KMS-11 (cell line): ENCODE results near the gene DNAJC1.

Experiments used
- H2AFZ ChIP-seq: fragments of 200-600 bp; sonication (generic); 2 replicates; pipeline ENCODE4 v1.6.1; 2016; ENCODE audit warnings: antibody characterized with exemption, mixed run types, low read depth
- H3K27ac ChIP-seq: fragments of 200-600 bp; sonication (generic); 2 replicates; pipeline ENCODE4 v1.6.1; 2016; ENCODE audit warnings: mild to moderate bottlenecking, mixed run types
- H3K27me3 ChIP-seq: fragments of 200-600 bp; sonication (generic); 2 replicates; pipeline ENCODE4 v1.6.1; 2017; ENCODE audit warnings: mild to moderate bottlenecking, low read depth, mixed run types, moderate library complexity; ENCODE audit not compliant: insufficient read depth
- H3K36me3 ChIP-seq: fragments of 200-600 bp; sonication (generic); 2 replicates; pipeline ENCODE4 v1.6.1; 2017; ENCODE audit warnings: mild to moderate bottlenecking, mixed run types; ENCODE audit not compliant: insufficient read depth
- H3K4me1 ChIP-seq: fragments of 200-600 bp; sonication (generic); 2 replicates; pipeline ENCODE4 v1.6.1; 2016; ENCODE audit warnings: mild to moderate bottlenecking, low read depth, mixed run types; ENCODE audit not compliant: poor library complexity, severe bottlenecking
- H3K4me2 ChIP-seq: fragments of 200-600 bp; sonication (generic); 2 replicates; pipeline ENCODE4 v1.7.0; 2016; ENCODE audit warnings: mild to moderate bottlenecking, mixed run types
- H3K4me3 ChIP-seq: fragments of 200-600 bp; sonication (generic); IDR thresholded peaks from 2 replicates; pipeline ENCODE4 v1.6.1; 2017; ENCODE audit warnings: low read depth, low read length, mixed read lengths; ENCODE audit not compliant: insufficient read depth
- H3K79me2 ChIP-seq: fragments of 200-600 bp; sonication (generic); 2 replicates; pipeline ENCODE4 v1.6.1; 2016; ENCODE audit warnings: low read depth, mixed run types; ENCODE audit not compliant: insufficient read depth
- H3K9ac ChIP-seq: fragments of 200-600 bp; sonication (generic); 2 replicates; pipeline ENCODE4 v1.6.1; 2016; ENCODE audit warnings: mild to moderate bottlenecking, mixed run types
- H4K20me1 ChIP-seq: fragments of 200-600 bp; sonication (generic); 2 replicates; pipeline ENCODE4 v1.6.1; 2016; ENCODE audit warnings: mild to moderate bottlenecking, mixed run types; ENCODE audit not compliant: insufficient read depth
- TF ChIP-seq, protein P1 (sequence below): fragments of 200-600 bp; sonication (generic); conservative IDR thresholded peaks from 2 replicates; pipeline ENCODE4 v1.6.1; 2017; ENCODE audit warnings: low read depth, mild to moderate bottlenecking, antibody characterized with exemption, low read length, moderate library complexity, mixed read lengths

Gene DNAJC1

DNA sequence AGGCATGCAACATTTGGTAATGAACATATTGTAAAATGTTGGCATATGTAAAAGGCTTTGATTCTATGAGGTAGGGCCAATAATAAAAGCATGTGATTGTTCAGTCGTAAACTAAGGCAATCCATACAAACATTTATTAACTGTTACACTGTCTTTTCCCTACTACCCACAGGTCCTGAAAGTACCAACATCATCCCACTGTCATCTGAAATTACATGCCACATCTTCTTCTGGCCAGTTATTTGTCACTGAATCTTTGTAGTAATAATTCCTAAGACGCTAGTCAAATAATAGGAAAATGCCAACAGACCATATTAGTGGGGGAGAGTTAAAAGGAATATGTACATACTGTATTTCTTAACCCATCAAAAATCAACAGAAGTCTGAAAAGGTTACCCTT is 27.2 kb downstream of the DNAJC1 start:
- TF ChIP-seq, protein P1, sequence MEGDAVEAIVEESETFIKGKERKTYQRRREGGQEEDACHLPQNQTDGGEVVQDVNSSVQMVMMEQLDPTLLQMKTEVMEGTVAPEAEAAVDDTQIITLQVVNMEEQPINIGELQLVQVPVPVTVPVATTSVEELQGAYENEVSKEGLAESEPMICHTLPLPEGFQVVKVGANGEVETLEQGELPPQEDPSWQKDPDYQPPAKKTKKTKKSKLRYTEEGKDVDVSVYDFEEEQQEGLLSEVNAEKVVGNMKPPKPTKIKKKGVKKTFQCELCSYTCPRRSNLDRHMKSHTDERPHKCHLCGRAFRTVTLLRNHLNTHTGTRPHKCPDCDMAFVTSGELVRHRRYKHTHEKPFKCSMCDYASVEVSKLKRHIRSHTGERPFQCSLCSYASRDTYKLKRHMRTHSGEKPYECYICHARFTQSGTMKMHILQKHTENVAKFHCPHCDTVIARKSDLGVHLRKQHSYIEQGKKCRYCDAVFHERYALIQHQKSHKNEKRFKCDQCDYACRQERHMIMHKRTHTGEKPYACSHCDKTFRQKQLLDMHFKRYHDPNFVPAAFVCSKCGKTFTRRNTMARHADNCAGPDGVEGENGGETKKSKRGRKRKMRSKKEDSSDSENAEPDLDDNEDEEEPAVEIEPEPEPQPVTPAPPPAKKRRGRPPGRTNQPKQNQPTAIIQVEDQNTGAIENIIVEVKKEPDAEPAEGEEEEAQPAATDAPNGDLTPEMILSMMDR = no peak
- H3K4me3 ChIP-seq = no peak overlapping the region
- H3K79me2 ChIP-seq = peaks cover 97% of the 10 kb centered on the region
- no peak overlapping the region for H3K27ac ChIP-seq
- no peaks in the 10 kb centered on the region for H3K27me3 ChIP-seq
- 0 out of 2 replicates have a peak, but pooled peaks cover 17% of the 10 kb centered on the region for H4K20me1 ChIP-seq
- H3K4me2 ChIP-seq = no peak overlapping the region
- H2AFZ ChIP-seq = no peak overlapping the region
- H3K9ac ChIP-seq = no peak overlapping the region
- H3K36me3 ChIP-seq = no peaks in the 10 kb centered on the region
- peaks cover 72% of the 10 kb centered on the region for H3K4me1 ChIP-seq

DNA sequence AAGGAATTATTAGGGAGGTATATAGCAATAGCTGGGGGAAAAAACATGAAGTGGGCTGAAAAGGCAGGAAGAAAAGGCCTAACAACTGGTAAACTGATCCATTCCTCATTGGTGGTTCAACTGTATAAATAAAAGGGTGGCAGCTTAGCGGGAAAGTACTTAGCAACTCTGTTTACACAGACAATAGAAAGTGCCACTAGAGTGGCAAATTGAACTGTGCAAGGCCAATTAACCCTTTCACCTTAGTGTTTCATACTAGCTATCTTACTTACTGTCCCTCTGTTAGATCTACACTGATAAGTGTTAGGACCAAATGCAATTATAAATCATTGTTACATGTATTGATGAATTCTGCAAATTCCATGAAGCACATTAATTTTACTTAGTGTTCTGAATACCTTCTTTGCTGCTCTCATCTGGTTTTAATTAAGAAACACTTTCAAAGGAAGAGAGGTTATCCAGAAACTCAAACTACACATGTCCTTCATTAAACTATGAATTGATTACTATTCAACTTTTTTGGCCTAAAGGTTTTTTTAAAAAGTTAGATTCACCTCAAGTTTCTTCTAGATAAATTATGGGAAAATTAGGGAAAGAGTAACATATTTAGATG is 28.0 kb downstream of the DNAJC1 start:
- H3K4me1 ChIP-seq = peaks cover 80% of the 10 kb centered on the region
- H3K79me2 ChIP-seq = peaks cover 99% of the 10 kb centered on the region
- no peak overlapping the region for H2AFZ ChIP-seq
- H3K9ac ChIP-seq = no peak overlapping the region
- no peak overlapping the region for H3K27ac ChIP-seq
- TF ChIP-seq, protein P1 = no peak
- 0 out of 2 replicates have a peak, but pooled peaks cover 17% of the 10 kb centered on the region for H4K20me1 ChIP-seq
- H3K4me2 ChIP-seq = no peak overlapping the region
- no peaks in the 10 kb centered on the region for H3K27me3 ChIP-seq
- H3K36me3 ChIP-seq = no peaks in the 10 kb centered on the region
- no peak overlapping the region for H3K4me3 ChIP-seq

DNA sequence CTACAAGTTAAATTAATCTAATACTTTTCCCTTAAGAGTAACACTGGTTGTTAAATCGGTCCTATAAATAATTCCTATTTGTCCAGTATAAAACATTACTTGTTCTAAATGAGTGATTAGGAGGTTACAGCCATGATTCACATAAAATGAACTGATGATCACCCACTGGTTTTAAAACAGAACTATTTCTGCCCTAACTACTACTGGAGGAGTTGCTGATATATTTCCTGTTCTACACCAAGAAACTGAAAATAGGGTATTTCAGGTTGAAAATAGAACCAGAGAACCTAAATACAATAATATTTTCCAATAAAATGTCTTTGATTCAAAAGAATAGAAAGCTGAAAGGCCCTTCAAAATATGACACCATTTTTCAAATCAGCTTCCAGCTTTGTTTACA is 30.9 kb downstream of the DNAJC1 start:
- Histone ChIP-seq H2AFZ (no peak overlapping the region), H3K36me3 (no peaks in the 10 kb centered on the region), H4K20me1 (0 out of 2 replicates have a peak, but pooled peaks cover 9% of the 10 kb centered on the region), H3K79me2 (peaks cover 100% of the 10 kb centered on the region), H3K27me3 (no peaks in the 10 kb centered on the region), H3K4me1 (peaks cover 71% of the 10 kb centered on the region), H3K9ac (peak overlapping the region; percentile 23; the same call in 1 of the 2 replicates), H3K27ac (peak overlapping the region; percentile 40; the same call in 1 of the 2 replicates), H3K4me2 (peak overlapping the region; percentile 83), H3K4me3 (no peak overlapping the region)
- TF ChIP-seq, protein P1 = no peak

DNA sequence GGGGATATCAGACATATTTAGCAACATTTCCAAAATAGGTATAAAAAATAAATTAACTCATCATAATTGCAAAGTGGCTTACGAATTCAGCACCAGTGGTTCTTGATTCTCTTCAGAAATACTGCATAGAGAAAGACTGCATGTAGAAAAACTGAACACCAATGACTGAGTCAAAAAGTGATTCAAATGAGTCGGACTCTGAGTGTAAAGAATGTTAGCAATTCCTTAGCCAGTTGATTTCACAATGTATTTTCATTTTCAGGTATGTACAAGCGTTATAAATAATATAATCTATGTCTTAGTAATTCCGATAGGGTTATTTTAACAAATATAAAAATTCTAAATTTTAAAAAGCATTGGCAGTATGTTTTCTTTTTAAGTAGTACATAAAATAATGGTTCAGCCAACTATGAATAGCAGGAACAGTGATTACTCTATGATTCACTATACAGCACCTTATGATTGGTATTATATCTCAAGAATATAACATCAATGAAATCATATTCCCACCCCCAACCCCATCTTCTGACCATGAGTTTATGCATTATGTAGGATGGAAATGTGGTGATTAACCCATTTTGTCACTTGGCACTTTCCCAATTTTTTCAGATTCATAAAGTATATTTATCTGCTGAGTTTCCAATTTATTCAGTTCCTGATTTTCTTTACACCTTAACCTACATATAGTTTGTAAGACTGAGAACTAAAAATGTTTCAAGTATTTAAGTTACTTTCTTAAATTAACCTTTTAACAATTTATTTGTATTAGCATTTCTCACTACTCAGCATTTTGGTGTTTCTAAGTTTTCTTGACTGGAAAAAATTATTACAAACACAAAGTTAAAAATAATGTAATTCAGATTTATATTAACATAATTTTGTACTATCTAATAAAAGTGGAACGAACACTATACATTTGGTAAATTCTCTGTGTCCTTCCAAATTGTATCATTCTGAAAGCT is 33.9 kb downstream of the DNAJC1 start:
- TF ChIP-seq, protein P1 = no peak
- Histone ChIP-seq H3K9ac (no peak overlapping the region), H3K4me2 (no peak overlapping the region), H3K36me3 (no peaks in the 10 kb centered on the region), H3K4me1 (peaks cover 46% of the 10 kb centered on the region), H3K4me3 (no peak overlapping the region), H3K27ac (no peak overlapping the region), H2AFZ (no peak overlapping the region), H3K27me3 (no peaks in the 10 kb centered on the region), H4K20me1 (no peaks in the 10 kb centered on the region), H3K79me2 (peaks cover 92% of the 10 kb centered on the region)
